Right ventricle myocardium superior (tissue), 1 donor: ENCODE results near the gene MAN2A2. TPM values are rescaled to one million over a fixed set of nuclear protein-coding genes. Genes with fewer than 3 reads are reported as not detected.
"Not testable (repeated sequence)": the region's sequence is repeated elsewhere in the genome, so short reads cannot be mapped to it uniquely, and the experiment has no call there.

Source experiments
- ATAC-seq: fragments of 200-7000 bp; cut with Tn5 transposase; one replicate; pipeline ENCODE4 v1.9.1; 2020; ENCODE audit warnings: mild to moderate bottlenecking; ENCODE audit not compliant: poor library complexity
- DNase-seq: peaks from one replicate; pipeline ENCODE4 v3.0.0-alpha.2; 2020
- intact Hi-C: fragments of 100-400 bp; cut with DNase I; formaldehyde crosslinking; loops from one replicate; pipeline ENCODE4 v1.11.2; 2022
- total RNA-seq: library from RNA; stranded (reverse); fragmentation: NEBNext Ultra II Directional; extraction: Animal tissue kit (Norgen Biotek cat#: 25700); gene quantifications from one replicate; pipeline ENCODE4 v1.2.1, GENCODE V29; 2021
- donor health status: DM: no; HTN: yes; CAD: no; lungs with severe emphysema.

Gene MAN2A2
- total RNA-seq, 1 donor from 2014 or later = 130 TPM

- intact Hi-C loops = no loop called here
- ATAC-seq (no peak), DNase-seq (no peak)
Measured at GRCh38 chr15:90911302-90911623, 8.2 kb downstream of the MAN2A2 start.

DNA sequence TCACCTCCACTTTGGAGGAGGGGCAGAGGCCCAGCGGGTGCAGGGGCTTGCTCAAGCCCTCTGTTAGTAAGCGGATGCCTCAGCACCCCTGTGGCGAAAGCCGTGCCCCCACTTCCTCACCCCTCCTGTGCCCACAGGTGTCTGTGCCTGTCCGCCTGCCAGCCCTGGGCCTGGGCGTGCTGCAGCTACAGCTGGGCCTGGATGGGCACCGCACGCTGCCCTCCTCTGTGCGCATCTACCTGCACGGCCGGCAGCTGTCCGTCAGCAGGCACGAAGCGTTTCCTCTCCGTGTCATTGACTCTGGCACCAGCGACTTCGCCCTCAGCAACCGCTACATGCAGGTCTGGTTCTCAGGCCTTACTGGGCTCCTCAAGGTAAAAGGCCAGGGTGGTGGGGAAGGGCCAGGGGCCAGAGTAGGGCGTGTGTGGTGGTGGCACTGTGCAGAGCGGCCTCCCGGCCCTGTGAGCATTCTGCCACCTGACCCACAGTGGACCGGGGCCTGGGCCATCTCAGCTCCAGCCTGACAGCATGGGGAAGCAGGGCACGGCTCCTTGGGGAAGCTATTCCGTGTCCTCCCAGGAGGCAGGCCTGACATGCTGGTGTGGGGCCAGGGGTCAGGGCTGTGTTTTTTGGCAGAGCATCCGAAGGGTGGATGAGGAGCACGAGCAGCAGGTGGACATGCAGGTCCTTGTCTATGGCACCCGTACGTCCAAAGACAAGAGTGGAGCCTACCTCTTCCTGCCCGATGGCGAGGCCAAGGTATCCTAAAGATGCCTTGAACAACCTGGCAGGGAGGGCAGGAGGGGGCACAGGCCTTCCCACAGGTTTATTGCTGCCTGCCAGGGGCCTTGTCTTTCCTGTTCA, 9.0 kb downstream of the MAN2A2 start:
- DNase-seq = no peak
- intact Hi-C loops = no loop called here
- ATAC-seq = no peak

DNA sequence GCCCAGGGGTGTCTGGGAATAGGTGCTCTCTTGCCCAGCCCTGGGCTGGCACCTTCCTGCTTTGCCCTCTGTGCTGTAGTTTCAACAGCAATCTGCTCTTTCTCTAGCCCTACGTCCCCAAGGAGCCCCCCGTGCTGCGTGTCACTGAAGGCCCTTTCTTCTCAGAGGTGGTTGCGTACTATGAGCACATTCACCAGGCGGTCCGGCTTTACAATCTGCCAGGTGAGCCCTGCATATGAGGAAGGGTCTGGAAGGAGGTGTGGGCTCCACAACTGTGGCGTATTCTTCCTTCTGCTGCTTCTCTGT, 9.6 kb downstream of the MAN2A2 start:
- ATAC-seq (no peak), DNase-seq (no peak)
- intact Hi-C loops = no loop called here

- intact Hi-C loops = no loop called here
- no peak for DNase-seq
Measured at GRCh38 chr15:90913398-90913944, 10.4 kb downstream of the MAN2A2 start.

DNA sequence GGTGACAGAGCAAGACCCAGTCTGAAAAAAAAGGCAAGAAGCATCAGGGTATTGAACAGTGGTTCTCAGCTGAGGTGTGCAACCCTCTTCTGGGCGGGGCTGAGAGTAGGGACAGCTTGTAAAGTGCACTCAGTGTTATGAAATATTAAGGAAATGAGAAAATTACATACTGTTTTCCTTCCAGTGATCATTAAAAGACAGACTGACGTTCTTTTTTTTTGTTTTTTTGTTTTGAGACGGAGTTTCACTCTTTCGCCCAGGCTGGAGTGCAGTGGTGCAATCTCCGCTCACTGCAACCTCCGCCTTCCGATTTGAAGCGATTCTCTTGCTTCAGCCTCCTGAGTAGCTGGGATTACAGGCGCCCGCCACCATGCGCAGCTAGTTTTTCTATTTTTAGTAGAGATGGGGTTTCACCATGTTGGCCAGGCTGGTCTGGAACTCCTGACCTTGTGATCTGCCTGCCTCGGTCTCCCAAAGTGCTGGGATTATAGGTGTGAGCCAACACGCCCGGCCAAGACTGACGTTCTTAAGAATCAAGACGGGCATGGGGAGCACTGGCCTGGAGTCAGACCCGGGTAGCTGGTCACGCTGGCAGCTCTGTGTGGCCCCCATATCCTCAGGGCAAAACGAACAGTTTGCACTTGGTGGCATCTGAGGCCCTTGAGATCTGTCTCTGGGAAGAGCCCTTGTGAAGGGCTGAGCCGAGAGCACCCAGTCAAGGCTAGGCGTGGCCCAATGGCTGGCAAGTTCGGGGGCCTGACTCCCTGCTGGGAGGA, 11.4 kb downstream of the MAN2A2 start:
- intact Hi-C loops = no loop called here
- no peak for ATAC-seq
- no peak for DNase-seq

More at GRCh38 chr15:90913398-90913944, 10.4 kb downstream of the MAN2A2 start:
- ATAC-seq = no peak

GRCh38 chr15:90915216-90915807, 12.2 kb downstream of the MAN2A2 start:
- intact Hi-C loops = no loop called here
- peak; percentile 30 for ATAC-seq
- no peak for DNase-seq

DNA sequence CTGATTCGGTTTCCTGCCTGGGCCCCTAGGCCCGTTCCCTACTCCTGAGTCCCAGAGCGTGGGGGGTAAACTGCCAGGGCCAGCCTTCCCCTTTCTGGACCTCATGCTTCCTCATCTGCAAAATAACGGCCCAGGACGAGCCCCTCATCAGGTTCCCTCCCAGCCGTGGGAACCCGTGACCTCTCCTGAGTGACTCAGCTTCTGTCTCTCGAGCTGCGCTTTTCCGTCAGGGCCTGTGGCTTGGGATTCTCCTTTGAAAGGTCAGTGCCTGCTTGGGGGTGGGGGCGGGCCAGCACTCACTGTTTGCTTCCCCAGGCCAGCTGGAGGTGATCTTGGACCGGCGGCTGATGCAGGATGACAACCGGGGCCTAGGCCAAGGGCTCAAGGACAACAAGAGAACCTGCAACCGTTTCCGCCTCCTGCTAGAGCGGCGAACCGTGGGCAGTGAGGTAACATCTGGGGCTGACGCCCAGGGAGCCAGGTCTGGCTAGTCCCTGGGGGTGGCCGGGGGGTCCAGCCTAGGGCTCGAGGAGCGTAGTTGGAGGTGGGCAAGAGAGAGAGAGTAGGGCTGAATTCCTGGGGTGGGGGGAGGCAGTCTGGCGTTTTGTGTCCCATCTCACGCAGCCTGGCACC, 12.8 kb downstream of the MAN2A2 start:
- DNase-seq (peak; percentile 82), ATAC-seq (peak; percentile 78)
- intact Hi-C loops = no loop called here

- ATAC-seq (no peak), DNase-seq (peak; percentile 29)
- intact Hi-C loops = no loop called here
Measured at GRCh38 chr15:90916461-90916860, 13.4 kb downstream of the MAN2A2 start.

DNA sequence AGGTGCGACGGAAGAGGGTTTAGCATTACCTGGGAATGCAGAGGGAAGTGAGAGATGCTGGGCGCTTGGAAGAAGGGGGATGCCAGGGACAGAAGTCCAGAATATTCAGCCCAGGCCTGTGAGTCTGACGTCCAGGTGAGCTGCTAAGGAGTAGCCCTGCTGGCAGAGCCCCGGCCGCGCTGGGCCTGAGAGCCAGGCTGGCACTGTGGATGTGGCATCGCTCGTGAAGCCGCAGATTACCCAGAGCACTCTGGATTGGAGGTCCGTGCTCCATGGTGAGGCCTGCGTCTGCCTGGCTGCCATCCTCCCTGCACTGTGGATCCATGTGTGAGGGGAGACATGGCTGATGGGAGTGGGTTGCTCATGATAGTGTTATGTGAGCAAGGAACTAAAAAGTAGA, 14.5 kb downstream of the MAN2A2 start:
- intact Hi-C loops = no loop called here
- DNase-seq (no peak), ATAC-seq (no peak)

- no peak for DNase-seq
- intact Hi-C loops = no loop called here
- ATAC-seq = no peak
Measured at GRCh38 chr15:90918034-90918788, 15.1 kb downstream of the MAN2A2 start.

- intact Hi-C loops = no loop called here
- DNase-seq (peak; percentile 57), ATAC-seq (peak; percentile 44)
Measured at GRCh38 chr15:90918835-90919234, 15.7 kb downstream of the MAN2A2 start.

GRCh38 chr15:90921887-90922286, 18.8 kb downstream of the MAN2A2 start:
- DNase-seq (no peak), ATAC-seq (no peak)
- intact Hi-C loops = no loop called here

DNA sequence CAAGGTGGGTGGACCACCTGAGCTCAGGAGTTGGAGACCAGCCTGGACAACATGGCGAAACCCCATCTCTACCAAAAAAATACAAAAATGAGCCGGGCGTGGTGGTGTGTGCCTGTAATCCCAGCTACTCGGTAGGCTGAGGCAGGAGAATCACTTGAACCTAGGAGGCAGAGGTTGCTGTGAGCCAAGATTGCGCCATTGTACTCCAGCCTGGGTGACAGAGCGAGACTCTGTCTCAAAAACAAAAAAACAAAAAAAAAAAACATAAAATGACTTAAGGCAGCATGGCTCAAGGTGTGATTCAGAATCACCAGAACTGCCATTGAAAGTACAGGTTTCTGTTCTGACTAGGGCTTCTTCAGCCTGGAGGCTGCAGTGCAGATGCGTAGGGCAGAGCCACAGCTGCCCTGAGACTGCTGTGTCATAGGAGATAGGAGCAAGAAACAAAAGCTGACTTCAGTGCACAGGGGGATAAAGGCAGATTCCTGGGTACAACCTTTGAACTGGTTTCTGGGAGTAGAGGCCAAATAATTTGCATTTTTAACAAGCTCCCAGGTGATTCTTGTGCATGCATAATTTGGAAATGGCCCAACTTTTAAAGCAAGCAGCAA, 19.7 kb downstream of the MAN2A2 start:
- ATAC-seq, DNase-seq, intact Hi-C loops: not testable (repeated sequence)

- ATAC-seq (no peak), DNase-seq (no peak)
- intact Hi-C loops = no loop called here
Measured at GRCh38 chr15:90924375-90924774, 21.3 kb downstream of the MAN2A2 start.

GRCh38 chr15:90926766-90927165, 23.7 kb downstream of the MAN2A2 start:
- intact Hi-C loops, DNase-seq, ATAC-seq: not testable (repeated sequence)

DNA sequence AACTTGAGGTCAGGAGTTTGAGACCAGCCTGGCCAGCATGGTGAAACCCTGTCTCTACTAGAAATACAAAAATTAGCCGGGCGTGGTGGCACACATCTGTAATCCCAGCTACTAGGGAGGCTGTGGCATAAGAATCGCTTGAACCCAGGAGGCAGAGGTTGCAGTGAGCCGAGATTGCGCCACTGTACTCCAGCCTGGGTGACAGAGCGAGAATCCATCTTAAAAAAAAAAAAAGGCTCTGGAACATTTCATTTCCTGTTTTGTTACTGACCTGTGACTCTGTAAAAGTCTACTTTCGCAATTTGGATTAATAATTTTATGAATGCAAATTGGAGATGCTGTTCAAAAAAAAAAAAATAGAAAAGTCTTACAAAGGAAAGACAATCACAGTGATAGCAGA, 25.0 kb downstream of the MAN2A2 start:
- ATAC-seq, intact Hi-C loops, DNase-seq: not testable (repeated sequence)

- no peak for DNase-seq
- intact Hi-C loops = no loop called here
- ATAC-seq = no peak
Measured at GRCh38 chr15:90929246-90930019, 26.3 kb downstream of the MAN2A2 start.
